Measurements from ENCODE around the gene SPDYE4.
"Not testable (repeated sequence)": the region's sequence is repeated elsewhere in the genome, so short reads cannot be mapped to it uniquely, and the experiment has no call there.

Gene SPDYE4, protein sequence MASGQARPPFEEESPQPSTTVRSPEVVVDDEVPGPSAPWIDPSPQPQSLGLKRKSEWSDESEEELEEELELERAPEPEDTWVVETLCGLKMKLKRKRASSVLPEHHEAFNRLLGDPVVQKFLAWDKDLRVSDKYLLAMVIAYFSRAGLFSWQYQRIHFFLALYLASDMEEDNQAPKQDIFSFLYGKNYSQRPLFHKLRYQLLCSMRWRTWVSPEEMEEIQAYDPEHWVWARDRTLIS

DNA sequence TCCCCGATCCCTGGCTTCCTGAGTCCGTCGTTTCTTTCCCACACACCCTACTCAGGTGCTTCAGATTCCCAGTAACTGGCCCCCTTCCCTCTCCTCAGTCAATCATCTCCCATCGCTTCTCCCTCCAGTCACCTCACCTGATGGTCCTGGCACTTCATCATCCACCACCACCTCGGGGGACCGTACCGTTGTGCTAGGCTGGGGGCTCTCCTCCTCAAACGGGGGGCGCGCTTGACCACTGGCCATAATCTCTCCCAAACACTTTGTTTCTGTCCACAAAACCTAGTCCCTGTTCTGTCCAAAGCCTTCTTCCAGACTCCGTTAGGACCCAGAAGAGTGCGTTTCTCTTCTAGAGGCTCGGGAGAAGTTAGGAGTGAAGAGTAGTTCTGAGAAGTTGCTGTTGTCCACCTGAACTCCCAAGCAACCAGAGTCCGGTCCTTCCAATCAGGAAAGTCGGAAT lies at the start of gene SPDYE4:
Gene SPDYE4 (minus strand): TSS at position 410 of the 460 bp plus-strand sequence. CDS start 164 bp downstream, at position 246.
- no peak for DNase-seq (ENCODE audit: low read depth in 2 of 3, low spot score in 2 of 3)

DNA sequence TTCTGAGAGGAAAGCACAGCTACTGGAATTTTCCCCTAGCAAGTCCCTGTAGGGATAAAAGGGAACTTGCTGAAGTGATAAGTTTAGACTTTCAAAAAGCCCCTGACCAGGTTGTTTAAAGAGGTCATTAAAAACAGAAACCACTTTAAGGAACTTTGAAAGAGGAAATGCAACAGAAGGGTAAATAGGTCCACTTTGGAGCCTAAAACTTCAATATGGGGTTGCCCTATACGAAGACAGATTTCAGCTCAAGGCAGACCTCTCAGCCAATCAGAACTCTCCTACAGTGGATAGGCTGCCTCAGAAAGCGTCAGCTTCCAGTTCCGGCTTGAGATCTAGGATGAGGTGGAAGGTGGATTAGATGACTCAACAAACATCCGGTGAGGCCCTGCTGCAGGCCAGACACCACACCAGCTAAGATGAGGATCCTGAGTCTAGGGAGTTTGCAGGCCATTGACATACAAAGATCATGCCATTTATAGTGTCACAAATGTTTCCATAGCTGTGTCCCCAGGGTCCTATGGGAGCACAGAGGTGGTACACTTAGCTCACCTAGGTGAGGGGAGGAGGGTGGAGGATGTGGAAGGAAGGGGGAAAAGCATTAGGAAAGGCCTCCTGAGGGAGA lies 48.7 kb upstream of the SPDYE4 start:
- DNase-seq (ENCODE audit: low read depth in 2 of 3, low spot score in 2 of 3), result no peak

DNA sequence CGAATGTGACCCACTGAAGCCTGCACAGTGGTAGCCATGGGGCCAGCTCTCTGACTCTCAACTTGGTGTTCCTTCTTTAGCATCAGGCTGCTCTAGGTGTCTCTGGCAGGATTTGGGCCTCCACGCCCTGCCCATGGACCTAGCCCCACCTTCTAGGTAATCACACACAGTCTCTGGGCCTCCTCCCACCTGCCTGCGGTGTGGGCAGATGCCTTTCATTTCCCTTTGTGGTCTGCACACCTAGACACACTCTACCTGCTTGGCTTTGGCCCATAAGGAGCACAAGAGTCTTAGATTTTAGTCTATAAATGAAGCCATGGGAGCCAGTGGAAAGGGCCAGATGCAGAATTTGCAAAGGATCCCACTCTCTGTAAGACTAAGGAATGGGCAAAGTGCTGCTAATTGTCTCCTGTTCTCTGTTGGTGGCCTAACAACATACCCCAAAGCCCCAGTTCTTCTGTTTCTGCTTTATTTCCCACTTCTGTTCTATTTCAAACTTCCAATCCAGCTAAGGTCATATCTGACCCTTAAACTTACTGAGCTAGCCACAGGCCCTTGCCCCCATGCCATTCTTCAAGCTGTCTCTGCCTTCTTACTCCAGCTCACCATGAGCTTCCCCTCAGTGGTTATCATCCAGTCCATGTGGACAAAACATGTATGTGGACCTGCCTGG lies 48.0 kb upstream of the SPDYE4 start:
- no peak for DNase-seq (ENCODE audit: low read depth in 2 of 3, low spot score in 2 of 3)

DNA sequence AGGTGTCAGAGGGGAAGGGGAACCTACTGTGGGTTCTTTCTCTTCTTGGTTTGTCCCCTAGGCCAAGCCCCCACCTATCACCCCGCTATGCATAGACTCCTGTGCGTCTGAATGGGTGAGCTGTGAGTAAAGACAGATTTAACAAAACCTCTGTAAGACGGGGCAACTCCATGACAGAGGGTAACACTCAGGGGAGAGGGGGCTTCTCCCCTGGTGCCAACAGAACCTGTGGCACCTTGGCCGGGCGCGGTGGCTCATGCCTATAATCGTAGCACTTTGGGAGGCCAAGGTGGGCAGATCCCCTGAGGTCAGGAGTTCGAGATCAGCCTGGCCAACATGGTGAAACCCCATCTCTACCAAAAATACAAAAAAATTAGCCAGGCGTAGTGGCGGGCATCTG lies 47.0 kb upstream of the SPDYE4 start:
- not testable (repeated sequence) for DNase-seq (ENCODE audit: low read depth in 2 of 3, low spot score in 2 of 3)

DNA sequence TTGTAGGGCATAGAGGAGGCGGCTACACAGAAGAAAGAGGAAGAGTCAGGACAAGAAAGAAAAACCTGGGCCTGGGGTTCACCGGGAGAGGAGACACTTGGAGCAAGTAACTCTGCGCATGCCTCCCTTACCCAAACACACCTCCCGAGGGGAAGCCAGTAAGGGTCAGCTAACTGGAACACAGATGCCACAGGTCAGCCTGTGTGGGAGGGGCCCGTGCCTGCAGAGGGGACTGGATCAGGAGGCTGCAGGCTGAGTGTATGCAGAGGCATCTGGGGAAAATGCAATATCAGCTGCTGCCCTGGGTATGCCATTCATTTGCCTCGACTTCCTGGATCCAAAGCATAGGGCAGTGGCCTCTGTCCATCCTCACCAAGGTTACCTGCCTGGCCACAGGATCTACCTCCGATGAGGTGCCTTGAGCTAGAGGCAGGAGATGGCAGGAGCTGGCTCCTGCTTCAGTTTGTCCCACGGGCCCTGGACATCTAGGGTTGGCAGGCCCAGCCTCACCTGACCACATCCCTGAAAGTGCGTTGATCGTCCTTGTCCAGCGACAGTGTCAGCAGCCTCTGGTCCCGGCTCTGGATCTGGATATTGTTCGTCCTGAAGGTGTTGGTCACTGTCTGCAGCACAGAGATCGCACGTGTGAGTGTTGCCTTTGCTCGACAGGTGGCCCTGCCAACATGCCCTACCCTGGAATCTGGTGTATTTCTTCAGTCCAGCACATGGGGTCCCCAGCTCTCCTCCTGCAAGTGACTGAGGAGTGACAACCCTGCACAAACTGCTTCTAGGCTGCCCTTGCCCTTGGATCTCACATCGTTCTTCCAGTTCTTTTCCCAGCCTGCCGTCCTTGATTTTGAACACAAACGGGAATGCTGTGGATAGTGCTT lies 45.4 kb upstream of the SPDYE4 start:
- no peak for DNase-seq (ENCODE audit: low read depth in 2 of 3, low spot score in 2 of 3)

DNA sequence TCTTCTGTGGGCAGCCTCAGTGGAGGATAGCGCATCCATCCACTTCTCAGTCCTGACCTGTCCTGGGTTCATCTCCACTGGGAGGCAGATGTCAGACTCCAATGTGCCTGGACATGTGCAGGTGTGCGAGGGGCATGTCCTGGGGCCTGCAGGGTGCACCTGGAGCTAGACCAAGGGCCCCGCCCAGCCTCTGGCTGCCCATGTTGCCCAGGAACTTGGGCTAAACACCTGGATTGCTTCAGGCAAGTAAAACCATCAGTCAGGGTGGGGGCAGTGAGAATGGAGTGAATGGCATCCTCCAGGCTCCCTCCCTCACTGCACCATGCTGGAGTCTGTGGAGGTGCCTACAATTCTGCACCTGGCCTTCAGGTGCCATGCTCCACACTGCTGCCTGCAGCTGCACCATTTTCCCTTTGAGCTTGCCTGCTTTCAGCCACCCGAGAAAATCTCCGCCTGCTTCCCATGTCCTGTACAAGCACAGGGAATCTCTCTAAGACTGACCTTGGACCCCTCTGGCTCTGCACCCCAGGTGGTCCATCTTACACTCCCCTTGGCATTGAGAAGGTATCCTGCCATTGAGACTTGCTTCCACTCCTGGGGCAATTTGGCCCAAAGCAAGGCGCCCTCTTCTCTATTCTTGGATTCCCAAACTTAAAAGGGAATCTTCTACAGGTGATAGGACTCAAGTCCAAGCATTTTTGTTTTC lies 42.9 kb upstream of the SPDYE4 start:
- DNase-seq (ENCODE audit: low read depth in 2 of 3, low spot score in 2 of 3), result no peak

DNA sequence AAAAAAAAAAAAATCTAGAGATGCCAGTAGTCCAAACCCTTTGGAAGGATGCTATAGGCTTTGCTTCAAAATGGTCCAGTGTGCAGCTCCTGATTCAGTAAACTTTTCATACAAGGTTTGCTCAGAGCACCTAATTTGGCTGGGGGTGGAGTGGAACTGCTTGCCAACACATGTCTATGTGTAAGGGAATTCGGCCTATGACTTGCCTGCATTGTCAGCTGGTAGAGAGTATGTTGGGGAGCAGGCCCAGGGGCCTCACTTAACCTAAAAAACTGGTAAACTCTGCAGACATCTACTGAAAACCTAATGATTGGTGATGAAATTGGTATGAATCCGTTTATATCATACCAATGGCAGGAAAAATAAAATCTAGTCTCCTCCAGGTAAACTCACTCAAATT lies 42.3 kb upstream of the SPDYE4 start:
- no peak for DNase-seq (ENCODE audit: low read depth in 2 of 3, low spot score in 2 of 3)

DNA sequence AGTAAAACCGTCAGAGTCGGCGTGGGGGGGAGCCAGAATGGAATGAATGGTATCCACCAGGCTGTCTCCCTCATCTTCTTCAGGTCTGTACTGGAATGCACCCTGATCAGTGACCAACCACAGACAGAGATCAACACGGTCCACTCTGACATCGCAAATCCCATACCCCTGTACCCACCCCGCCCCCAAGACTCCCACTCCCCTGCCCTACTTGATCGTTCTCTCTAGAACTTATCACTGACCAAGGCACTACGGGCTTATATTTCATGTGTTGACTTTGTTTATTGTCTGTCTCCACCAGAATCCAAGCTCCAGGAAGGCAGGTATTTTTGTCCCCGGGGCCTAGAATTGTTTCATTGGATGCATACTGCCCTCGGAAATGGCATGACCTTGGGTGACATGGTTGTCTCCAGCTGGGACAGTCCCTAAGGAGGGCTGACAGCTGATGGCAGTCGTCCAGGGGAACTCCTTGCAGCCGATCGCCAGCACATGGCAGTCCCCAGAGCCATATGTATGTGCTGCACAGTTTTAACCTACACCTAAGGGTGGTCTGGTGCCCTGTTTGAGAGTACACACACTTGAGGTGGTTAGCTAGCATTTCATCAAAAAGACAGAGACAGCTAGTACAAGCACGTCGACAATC lies 41.3 kb upstream of the SPDYE4 start:
- DNase-seq (ENCODE audit: low read depth in 2 of 3, low spot score in 2 of 3), result no peak

DNA sequence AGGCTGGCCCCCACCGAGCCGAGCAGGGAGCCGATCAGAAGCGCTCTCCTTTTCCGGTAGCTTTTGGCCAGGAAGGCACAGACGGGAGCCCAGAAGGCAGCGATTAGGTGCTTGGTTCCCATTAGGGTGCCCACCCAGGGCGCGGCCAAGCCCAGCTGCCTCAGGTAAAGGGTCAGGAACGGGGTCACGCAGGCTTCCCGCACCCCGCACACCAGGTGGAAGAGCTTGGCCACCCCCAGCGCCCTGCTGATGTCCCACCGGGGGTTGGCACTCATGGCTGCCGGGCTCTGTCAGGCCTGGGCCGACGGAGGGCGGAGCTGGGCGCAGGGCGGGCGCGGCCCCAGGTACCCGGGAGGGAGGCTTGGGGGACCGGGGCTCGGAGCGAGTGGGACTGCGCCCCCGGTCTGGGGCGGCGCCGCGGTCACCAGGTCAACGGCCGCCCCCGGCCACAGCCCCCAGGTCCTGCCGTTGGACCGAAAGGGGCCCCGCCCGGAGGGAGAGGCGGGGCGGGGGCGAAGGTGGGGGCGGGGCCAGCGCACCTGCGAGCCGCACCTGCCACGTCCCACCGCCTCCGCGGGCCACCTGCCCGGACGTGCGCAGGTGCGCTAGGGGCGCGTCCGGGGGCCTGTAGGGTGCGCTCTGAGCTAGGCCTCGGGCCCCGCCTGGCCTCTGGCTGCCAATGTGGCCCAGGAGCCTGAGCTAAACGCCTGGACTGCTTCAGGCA lies 40.7 kb upstream of the SPDYE4 start, which contains the start of gene MFSD6L:
Gene MFSD6L (minus strand): TSS at position 520 of the 724 bp plus-strand sequence. CDS start 245 bp downstream, at position 275.
- no peak for DNase-seq (ENCODE audit: low read depth in 2 of 3, low spot score in 2 of 3)

DNA sequence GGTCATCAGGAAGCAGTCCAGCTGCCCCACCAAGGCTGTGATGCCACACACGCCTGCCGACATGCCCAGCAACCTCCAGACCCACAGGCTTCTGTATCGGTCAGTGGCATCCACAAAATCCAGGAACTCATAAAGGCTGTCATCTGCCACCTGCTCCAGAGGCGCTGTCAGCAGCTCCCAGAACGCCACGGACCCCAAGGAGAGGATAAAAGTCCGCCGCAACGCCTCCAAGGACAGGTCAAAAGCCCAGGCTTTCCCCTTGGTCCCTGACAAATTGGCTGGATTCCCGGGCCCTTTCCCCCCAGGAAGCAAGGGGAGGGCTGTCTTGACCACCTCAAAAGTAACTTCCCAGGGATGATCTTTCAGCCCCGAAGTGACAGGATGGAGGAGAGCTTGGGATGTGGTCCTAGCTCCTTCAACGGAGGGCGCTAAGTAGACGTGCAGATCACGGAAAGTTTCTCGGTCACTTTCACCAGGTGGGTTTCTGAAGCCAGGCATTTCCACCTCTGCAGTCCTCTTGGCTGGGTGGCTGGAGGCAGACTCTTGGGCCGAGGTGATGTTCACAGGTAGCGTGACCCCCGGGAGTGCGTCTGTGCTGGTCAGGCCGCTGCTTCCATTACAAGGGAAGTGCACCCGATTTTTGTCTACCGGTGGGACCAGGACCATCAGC lies 40.0 kb upstream of the SPDYE4 start:
- DNase-seq (ENCODE audit: low read depth in 2 of 3, low spot score in 2 of 3), result no peak

DNA sequence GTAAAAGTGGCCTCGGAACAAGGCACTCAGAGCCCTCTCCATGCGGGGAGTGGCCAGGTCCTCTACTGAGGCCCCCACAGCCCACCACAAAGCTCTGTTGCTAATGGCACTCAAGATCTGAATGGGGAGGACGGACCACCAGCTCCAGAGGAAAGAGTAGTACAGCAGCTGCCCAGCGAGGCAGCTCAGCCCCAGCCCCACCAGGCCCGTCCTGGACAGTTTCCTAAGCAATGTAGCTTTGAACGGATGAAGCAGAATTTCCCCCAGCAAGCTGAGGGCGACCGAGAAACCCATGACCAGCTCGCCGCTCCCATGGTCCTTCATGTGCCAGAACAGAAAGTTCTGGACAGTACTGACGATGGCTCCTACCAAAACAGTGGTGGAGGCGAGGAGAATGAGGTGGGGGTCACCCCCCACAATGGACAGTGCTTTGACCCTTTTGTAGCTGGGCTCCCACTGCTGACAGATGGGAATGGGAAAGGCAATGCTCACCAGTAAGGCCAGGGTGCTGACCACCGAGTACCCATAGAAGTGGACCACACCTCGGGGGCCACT lies 39.4 kb upstream of the SPDYE4 start:
- no peak for DNase-seq (ENCODE audit: low read depth in 2 of 3, low spot score in 2 of 3)

DNA sequence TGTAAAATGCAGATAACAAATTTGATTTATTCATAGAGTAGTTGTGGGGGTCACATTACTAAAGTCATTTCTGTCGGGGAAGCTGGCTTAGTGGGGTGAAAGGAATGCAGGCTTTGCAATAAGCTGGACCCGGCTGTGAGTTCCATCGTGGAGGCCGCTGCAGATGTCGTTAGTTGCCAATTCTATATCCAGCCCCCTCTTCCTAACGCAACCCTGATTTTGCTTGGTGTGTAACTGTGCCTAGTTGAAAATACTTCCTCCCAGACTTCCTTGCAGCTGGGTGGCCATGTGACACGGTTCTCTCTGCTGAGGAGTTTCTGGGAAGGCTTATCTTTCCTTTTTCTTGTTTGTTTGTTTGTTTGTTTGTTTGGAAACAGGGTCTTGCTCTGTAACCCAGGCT lies 36.3 kb upstream of the SPDYE4 start:
- DNase-seq (ENCODE audit: low read depth in 2 of 3, low spot score in 2 of 3), result no peak

DNA sequence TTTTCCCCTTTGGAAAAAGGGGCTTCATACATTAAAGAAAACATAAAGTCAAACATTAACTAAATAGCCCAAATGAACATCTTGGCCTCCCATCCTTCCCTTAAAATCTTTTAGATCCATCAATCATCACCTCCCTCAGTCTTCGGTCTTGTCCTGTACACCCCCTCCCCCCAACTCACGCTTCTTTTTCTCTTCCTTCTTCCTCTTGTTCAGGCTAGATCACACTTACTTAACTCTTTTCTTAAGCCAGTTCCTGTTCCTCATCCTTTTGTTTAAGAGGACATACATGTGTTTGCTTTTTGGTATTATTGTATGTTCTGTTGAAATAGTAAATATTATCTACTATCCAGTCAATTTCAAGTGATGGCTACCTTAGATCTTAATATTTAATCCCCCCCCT lies 35.3 kb upstream of the SPDYE4 start:
- DNase-seq (ENCODE audit: low read depth in 2 of 3, low spot score in 2 of 3), result no peak

DNA sequence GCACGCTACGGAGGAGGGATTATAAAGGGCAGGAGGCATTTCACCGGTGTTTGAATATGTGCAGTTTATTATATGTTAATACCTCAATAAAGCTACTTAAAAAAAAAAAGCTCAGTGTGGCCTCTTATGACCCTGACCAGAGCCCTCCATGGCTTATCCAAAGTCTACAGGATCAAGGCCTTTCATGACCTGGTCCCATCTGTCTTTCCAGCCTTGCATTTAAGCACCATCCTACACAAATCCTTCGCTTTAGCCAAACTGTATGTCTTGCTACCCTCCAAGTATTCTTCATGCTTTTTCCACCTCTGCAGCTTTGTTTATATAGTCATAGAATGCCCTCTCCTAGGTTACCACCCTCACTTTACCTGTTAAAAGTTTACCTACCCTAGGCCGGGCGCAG lies 34.3 kb upstream of the SPDYE4 start:
- no peak for DNase-seq (ENCODE audit: low read depth in 2 of 3, low spot score in 2 of 3)

DNA sequence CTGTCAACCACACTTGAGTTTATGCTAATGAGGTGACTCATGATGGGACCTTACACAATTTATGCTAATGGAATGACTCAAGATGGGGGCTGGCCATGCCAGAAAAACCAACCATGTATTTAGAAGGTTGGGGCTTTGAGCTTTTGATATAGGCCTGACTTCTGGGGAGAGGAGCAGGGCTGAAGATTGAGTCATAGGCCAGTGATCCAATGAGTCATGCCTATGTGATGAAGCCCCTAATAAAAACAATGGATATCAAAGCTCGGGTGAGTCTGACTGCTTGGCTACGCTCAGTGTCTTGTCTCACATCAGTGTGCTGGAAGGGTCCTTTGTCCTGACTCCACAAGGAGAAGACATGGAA lies 33.5 kb upstream of the SPDYE4 start:
- no peak for DNase-seq (ENCODE audit: low read depth in 2 of 3, low spot score in 2 of 3)

DNA sequence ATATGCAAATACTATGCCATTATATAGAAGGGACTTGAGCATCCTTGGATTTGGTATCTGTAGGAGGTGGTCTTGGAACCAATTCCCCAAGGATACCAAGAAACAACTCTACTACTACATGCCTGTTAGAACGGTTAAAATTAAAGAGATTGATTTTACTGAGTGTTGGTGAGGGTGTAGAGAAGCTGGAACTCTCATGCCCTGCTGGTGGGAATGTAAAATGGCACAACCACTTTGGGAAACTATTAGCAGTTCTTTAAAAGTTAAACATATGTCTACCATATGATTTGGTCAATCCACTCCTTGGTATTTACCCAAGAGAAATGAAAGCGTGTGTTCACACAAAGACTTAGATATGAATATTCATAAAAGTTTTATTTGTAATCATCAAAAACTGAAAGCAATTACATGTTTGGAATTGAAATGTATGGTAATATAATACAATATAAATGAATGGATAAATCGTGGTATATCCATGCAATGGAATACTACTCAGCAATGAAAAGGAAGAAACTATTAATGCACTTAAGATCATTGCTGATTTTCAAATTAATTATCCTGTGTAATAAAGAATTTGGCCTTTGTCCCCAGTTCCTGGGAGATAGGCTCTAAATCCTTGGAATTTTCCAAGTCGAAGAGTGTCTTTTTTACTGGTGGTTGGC lies 33.0 kb upstream of the SPDYE4 start:
- DNase-seq (ENCODE audit: low read depth in 2 of 3, low spot score in 2 of 3), result no peak

DNA sequence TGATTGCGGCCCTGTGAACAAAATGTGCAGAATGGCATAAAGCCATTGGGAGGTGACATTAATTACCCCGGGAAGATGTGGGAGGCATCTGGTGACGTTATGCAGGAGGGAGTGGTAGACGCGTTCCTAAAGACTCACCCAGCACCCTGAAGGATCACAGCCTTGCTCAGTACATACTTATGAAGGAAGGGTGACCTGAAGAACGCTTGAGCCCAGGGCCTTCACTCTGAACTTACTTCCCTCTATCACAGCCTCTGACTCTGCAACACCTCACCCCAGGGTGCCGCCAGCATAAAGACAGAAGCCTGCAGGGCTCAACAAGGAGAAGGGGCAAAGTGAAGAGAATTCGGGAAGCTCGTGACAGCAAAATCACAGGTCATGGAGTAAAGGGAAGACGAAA lies 31.4 kb upstream of the SPDYE4 start:
- DNase-seq (ENCODE audit: low read depth in 2 of 3, low spot score in 2 of 3), result no peak

DNA sequence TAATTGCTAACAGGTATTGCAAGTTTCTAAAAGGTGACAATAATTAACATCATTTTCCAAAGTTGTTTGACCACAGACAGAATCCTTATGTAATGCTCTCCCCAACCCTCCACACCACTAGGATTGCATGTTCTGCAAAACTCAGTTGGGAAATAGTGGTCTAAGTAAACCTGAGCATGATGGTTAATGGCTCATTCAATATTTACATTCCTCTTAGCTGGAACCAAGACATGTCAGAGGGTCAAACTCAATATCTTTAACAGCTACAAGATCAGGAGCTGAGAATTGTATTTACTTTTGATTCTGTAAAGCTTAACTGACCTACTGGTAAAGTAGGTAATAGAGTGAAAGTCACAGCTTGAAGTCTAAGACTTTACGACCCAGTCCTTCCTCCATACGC lies 30.7 kb upstream of the SPDYE4 start:
- no peak for DNase-seq (ENCODE audit: low read depth in 2 of 3, low spot score in 2 of 3)

All from activated CD8-positive, alpha-beta memory T cell treated with anti-CD3 and anti-CD28 coated beads for 48 hours (primary cell).